ENCODE measurements around the gene RDH5.

Gene RDH5

GRCh38 chr12:55696796-55697462, 23.3 kb upstream of the RDH5 start:
- no peak for DNase-seq

- DNase-seq = no peak
These were observed 22.5 kb upstream of the RDH5 start for GRCh38 chr12:55697686-55698085.

GRCh38 chr12:55698241-55698955, 21.8 kb upstream of the RDH5 start:
- DNase-seq = no peak

GRCh38 chr12:55698965-55699364, 21.2 kb upstream of the RDH5 start:
- DNase-seq = no peak

GRCh38 chr12:55699471-55700055, 20.6 kb upstream of the RDH5 start:
- no peak for DNase-seq

- no peak for DNase-seq
These were observed 19.8 kb upstream of the RDH5 start for GRCh38 chr12:55700255-55701018.

- DNase-seq = no peak
These were observed 17.3 kb upstream of the RDH5 start for GRCh38 chr12:55702861-55703260.

GRCh38 chr12:55703288-55703687, 16.9 kb upstream of the RDH5 start:
- no peak for DNase-seq

- DNase-seq = no peak
These were observed 16.1 kb upstream of the RDH5 start for GRCh38 chr12:55703901-55704761.

GRCh38 chr12:55704824-55705718, 15.1 kb upstream of the RDH5 start:
- no peak for DNase-seq

- DNase-seq = peak; percentile 49
These were observed 14.3 kb upstream of the RDH5 start for GRCh38 chr12:55705782-55706402.

- no peak for DNase-seq
These were observed 13.5 kb upstream of the RDH5 start for GRCh38 chr12:55706568-55707218.

GRCh38 chr12:55707219-55707671, 12.9 kb upstream of the RDH5 start:
- no peak for DNase-seq

- peak; percentile 67 for DNase-seq
These were observed 12.1 kb upstream of the RDH5 start, which contains the start of gene ITGA7 for GRCh38 chr12:55707841-55708694. ITGA7 (minus strand) TSS chr12:55707904; CDS start chr12:55707682, 222 bp downstream.

GRCh38 chr12:55708695-55709233, 11.4 kb upstream of the RDH5 start:
- no peak for DNase-seq

GRCh38 chr12:55711786-55712553, 8.2 kb upstream of the RDH5 start:
- DNase-seq = no peak

GRCh38 chr12:55712700-55713415, 7.3 kb upstream of the RDH5 start:
- DNase-seq = no peak

Data from activated CD4-positive, alpha-beta T cell treated with anti-CD3 and anti-CD28 coated beads for 48 hours (primary cell).